Measurements from ENCODE around the gene AMBRA1.

The AMBRA1 gene

GRCh38 chr11:46463701-46464421, 130.0 kb downstream of the AMBRA1 start:
- no peak for DNase-seq

- no peak for DNase-seq
Measured at GRCh38 chr11:46461461-46461927, 132.3 kb downstream of the AMBRA1 start.

- no peak for DNase-seq
Measured at GRCh38 chr11:46458491-46458890, 135.3 kb downstream of the AMBRA1 start.

GRCh38 chr11:46457659-46458424, 136.0 kb downstream of the AMBRA1 start:
- no peak for DNase-seq

GRCh38 chr11:46457021-46457420, 136.8 kb downstream of the AMBRA1 start:
- no peak for DNase-seq

- no peak for DNase-seq
Measured at GRCh38 chr11:46456269-46457001, 137.4 kb downstream of the AMBRA1 start.

- no peak for DNase-seq
Measured at GRCh38 chr11:46455834-46456233, 138.0 kb downstream of the AMBRA1 start.

GRCh38 chr11:46452918-46453517, 140.8 kb downstream of the AMBRA1 start:
- no peak for DNase-seq

GRCh38 chr11:46451759-46452158, 142.1 kb downstream of the AMBRA1 start:
- no peak for DNase-seq

GRCh38 chr11:46450846-46451477, 142.9 kb downstream of the AMBRA1 start:
- no peak for DNase-seq

GRCh38 chr11:46447544-46447943, 146.3 kb downstream of the AMBRA1 start:
- no peak for DNase-seq

GRCh38 chr11:46445920-46446771, 147.7 kb downstream of the AMBRA1 start:
- DNase-seq: no peak

GRCh38 chr11:46445192-46445919, 148.5 kb downstream of the AMBRA1 start:
- DNase-seq: no peak

- no peak for DNase-seq
Measured at GRCh38 chr11:46444305-46444704, 149.5 kb downstream of the AMBRA1 start.

GRCh38 chr11:46438211-46438610, 155.6 kb downstream of the AMBRA1 start:
- DNase-seq: no peak

- no peak for DNase-seq
Measured at GRCh38 chr11:46437122-46437689, 156.6 kb downstream of the AMBRA1 start.

- no peak for DNase-seq
Measured at GRCh38 chr11:46436113-46436512, 157.7 kb downstream of the AMBRA1 start.

GRCh38 chr11:46435679-46436078, 158.1 kb downstream of the AMBRA1 start:
- no peak for DNase-seq

GRCh38 chr11:46431211-46431610, 162.6 kb downstream of the AMBRA1 start:
- no peak for DNase-seq

GRCh38 chr11:46429717-46430116, 164.1 kb downstream of the AMBRA1 start:
- no peak for DNase-seq

- no peak for DNase-seq
Measured at GRCh38 chr11:46427364-46427763, 166.5 kb downstream of the AMBRA1 start.
